A204.1 (cell line): Measurements from ENCODE around the gene LEFTY2.
A peak's percentile ranks its signal among the peaks of the same experiment; 100 is the strongest.
"Not testable (repeated sequence)": the region's sequence is repeated elsewhere in the genome, so short reads cannot be mapped to it uniquely, and the experiment has no call there.

ENCODE experiments used
- FAIRE-seq: peaks from 2 replicates; lab custom pipeline; 2012; peaks lifted over from hg19 to GRCh38; lab: Jason Lieb, UNC

LEFTY2 gene

DNA sequence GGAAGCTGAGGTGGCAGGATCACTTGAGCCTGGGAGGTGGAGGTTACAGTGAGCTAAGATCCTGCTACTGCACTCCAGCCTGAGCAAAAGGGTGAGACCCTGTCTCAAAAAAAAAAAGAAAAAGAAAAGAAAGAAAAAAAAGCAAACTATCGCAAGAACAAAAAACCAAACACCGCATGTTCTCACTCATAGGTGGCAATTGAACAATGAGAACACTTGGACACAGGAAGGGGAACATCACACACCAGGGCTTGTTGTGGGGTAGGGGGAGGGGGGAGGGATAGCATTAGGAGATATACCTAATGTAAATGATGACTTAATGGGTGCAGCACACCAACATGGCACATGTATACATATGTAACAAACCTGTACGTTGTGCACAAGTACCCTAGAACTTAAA is 11.6 kb downstream of the LEFTY2 start:
- not testable (repeated sequence) for FAIRE-seq

- no peak for FAIRE-seq
These were observed 12.5 kb downstream of the LEFTY2 start for GRCh38 chr1:225928186-225929175.

DNA sequence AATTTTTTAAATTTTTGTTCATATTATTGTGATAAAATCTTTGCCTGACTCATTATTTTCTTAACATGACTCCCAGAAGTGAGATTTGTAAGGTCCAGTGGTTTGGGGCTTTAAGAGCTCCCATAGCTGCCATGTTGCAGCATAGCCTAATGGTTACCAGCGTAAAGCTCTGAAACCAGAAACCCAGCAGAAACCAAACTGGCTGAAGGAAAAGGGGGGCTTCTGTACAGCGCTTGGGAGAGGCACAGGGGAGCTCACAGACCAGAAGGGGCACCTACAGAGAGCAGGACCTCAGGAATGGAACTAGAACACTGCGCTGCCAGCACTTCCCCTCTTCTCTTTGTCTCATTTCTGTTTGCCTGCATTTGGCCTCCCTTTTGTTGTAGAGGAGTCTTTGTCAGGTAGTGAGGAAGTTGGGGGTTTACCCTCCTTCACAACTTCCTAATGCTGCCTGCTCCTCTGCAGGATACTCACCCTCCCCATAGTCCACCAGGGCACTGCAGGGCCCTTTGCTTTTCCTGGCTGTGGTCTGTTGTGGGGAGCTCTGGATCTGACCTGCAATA is 14.4 kb downstream of the LEFTY2 start:
- FAIRE-seq, result no peak

GRCh38 chr1:225923692-225924555 is 17.1 kb downstream of the LEFTY2 start, which contains the start of gene PYCR2:
TSS of gene PYCR2 (minus strand) at chr1:225924250. CDS start at chr1:225924110, 140 bp downstream.
- peak; percentile 6 for FAIRE-seq

DNA sequence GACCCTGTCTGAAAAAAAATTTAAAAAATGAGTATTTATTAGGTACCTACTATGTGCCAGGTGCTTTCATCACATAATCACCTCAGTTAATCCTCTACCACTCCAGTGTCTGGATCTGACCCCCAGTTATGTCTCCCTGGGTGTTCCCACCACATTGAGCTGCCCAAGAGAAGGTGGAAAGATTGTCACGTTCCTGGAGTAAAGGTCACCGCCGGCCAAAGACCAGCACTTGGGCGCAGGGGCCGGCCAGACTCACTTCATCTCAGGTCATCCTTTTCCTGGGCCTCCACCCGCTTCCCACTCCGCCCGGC is 17.7 kb downstream of the LEFTY2 start:
- FAIRE-seq, result no peak

GRCh38 chr1:225921734-225922709 is 19.0 kb downstream of the LEFTY2 start:
- no peak for FAIRE-seq

- no peak for FAIRE-seq
These were observed 21.1 kb downstream of the LEFTY2 start for GRCh38 chr1:225919906-225920305.

GRCh38 chr1:225918280-225918679 is 22.7 kb downstream of the LEFTY2 start:
- FAIRE-seq, result no peak

- FAIRE-seq, result no peak
These were observed 23.5 kb downstream of the LEFTY2 start for GRCh38 chr1:225917536-225917935.

- no peak for FAIRE-seq
These were observed 23.9 kb downstream of the LEFTY2 start for GRCh38 chr1:225917101-225917500.

GRCh38 chr1:225915538-225915991 is 25.5 kb downstream of the LEFTY2 start:
- no peak for FAIRE-seq

DNA sequence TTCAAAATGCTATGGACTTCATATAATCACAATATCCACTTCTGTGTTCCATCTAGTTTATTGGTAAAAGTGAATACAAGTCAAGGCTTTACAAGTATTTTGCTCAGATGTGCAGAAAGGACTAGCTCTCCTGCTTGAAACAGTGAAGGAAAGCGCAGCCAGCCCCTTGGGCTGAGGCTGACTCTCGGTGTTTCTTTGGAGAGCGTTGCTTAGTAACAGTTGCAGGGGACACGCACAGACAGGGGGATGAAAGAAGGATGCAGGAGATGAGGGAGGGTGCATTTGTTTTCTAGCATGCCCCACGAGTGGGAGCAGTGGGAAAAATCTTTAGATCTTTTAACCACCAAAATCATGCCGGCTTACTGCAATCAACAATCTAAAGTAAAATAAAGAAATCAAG is 26.1 kb downstream of the LEFTY2 start:
- FAIRE-seq, result no peak

DNA sequence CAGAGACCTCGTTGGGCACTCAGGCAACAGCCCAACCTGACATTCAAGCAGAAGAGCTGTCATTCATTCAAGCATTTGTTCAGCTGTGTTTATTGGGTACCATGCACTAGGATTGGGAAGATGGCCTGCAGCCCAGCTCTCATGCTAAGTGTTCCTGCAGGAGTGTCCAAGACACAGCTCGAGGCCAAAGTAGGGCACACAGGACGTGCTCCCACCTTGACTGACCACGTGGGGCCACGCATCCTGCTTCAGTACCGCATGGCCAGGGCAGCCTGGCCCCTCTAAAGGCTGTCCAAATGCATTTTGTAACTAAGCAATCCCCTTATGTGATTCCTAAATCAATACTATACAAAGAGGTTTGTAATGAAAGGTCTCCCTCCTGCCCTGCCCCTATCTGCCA is 26.6 kb downstream of the LEFTY2 start:
- FAIRE-seq, result no peak

GRCh38 chr1:225911191-225912130 is 29.6 kb downstream of the LEFTY2 start:
- FAIRE-seq, result no peak

DNA sequence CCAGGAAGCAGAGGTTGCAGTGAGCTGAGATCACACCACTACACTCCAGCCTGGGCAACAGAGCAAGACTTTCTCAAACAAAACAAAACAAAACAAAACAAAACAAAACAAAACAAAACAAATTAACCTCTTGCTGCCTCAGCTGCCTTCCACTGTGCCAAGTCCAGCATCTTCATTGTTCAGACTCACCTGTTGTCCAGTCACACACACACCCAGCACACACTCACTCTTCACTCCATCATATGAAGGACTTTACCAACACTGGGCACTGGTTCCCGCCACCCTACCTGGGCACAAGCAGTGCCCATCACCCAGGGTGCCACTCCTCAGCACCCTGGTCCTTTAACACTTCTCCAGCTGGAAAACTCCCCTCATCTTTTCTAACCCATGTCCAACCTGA is 31.5 kb downstream of the LEFTY2 start:
- FAIRE-seq, result no peak

DNA sequence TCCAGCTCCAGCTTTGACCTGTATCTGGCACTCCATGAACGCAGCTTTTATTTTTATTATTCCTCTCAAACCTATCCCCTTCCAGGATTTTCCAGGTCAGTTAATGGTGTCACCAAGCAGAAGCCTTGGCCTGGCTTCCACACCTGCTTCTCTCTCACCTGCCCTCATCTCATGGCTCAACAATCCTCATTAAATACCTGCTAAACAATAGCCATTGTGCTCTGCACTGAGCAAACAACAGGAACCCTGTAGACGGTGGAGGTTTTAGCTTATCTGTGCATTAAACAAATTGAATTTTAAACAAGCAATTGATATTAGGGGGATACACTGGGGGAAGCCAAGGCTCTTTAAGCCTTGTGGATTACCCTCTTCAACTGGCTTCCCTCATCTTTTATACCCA is 32.2 kb downstream of the LEFTY2 start:
- no peak for FAIRE-seq

- no peak for FAIRE-seq
These were observed 32.9 kb downstream of the LEFTY2 start for GRCh38 chr1:225908013-225908640.

GRCh38 chr1:225907341-225907740 is 33.7 kb downstream of the LEFTY2 start:
- no peak for FAIRE-seq

DNA sequence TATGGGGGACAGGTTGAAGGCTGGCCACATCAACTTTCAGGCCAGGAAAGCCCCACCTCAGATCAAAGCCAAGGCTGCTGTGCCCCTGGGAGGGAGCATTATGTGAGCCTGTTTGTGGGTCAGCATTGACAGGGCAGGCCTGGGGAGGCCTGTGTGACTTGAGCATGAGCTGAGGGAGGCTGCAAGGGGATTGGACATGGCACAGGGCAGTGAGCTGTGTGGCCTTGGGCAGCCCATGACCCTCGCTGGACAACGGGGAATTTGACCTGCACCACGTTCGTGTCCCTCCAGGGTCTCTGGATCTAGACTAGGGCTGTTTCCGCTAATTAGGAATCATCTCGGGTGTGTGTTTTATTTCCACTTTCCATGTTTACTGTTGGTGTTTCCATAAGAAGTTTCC is 34.6 kb downstream of the LEFTY2 start:
- FAIRE-seq, result no peak

DNA sequence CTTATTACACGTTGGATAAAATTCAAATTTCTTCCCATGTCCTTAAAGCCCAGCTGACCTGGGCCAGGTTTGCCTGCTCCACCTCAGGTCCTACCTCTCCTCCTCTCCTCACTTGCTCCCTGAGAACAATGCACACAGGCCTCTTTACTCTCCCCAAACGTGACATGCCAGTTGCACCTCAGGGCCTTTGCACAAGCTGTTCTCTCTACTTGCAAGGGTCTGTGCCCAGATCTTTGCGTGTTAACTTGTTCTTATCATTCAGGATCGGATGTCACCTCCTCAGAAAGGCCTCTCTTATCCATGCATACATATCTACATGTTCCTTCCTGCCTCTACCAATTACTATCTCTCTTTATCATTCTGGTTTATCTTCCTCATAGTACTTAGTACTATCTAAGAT is 37.4 kb downstream of the LEFTY2 start:
- FAIRE-seq, result no peak
